Heart right ventricle (tissue), 16 donors: ENCODE measurements around the gene MEF2D. TPM values are rescaled to one million over a fixed set of nuclear protein-coding genes. Genes with fewer than 3 reads are reported as not detected.

Source experiments
- ATAC-seq, 8 donors: fragments of 200-7000 bp; cut with Tn5 transposase; one replicate each; pipeline ENCODE4 v1.9.1; 2020; ENCODE audit warnings: mild to moderate bottlenecking in 8 of 8, moderate library complexity in 8 of 8, moderate number of reproducible peaks in 1 of 8
- DNase-seq, 2 donors: peaks; one replicate each; pipeline ENCODE4 v3.0.0-alpha.2; 2020
- H3K27ac ChIP-seq, 10 donors: fragments of 200-600 bp; sonication (generic) in 2 of 10; one replicate each; pipeline versions ENCODE4 v1.5.0 to v1.8.0; 2020 to 2022; ENCODE audit warnings: mild to moderate bottlenecking in 3 of 10
- H3K27me3 ChIP-seq, 7 donors: fragments of 200-600 bp; one replicate each; pipeline ENCODE4 v1.8.0; 2021 to 2022; ENCODE audit warnings: mild to moderate bottlenecking in 2 of 7
- H3K36me3 ChIP-seq, 9 donors: fragments of 200-600 bp; sonication (generic) in 1 of 9; one replicate each; pipeline versions ENCODE4 v1.5.0 to v1.8.0; 2020 to 2022; ENCODE audit warnings: mild to moderate bottlenecking in 2 of 9
- H3K4me1 ChIP-seq, 9 donors: fragments of 200-600 bp; sonication (generic) in 1 of 9; one replicate each; pipeline versions ENCODE4 v1.5.0 to v1.8.0; 2020 to 2022; ENCODE audit warnings: mild to moderate bottlenecking in 4 of 9
- H3K4me3 ChIP-seq, 10 donors: fragments of 200-600 bp; sonication (generic) in 2 of 10; one replicate each; pipeline versions ENCODE4 v1.5.0 to v1.8.0; 2020 to 2022; ENCODE audit warnings: mild to moderate bottlenecking in 7 of 10, moderate library complexity in 2 of 10
- H3K9me3 ChIP-seq, 11 donors: fragments of 200-600 bp in 10 of 11; sonication (generic) in 2 of 11; one replicate each; pipeline versions ENCODE4 v1.5.0 to v1.8.0; 2013 to 2022; ENCODE audit warnings: mild to moderate bottlenecking in 2 of 11, control low read depth in 1 of 11, moderate library complexity in 1 of 11
- CTCF ChIP-seq, 9 donors: fragments of 200-600 bp; sonication (generic) in 2 of 9; IDR thresholded peaks; one replicate each; pipeline versions ENCODE4 v1.5.0 to v1.8.0; 2021 to 2022; ENCODE audit warnings: antibody characterized with exemption in 9 of 9, mild to moderate bottlenecking in 5 of 9, moderate library complexity in 1 of 9
- WGBS, 2 donors: extraction: QIAGEN DNeasy Blood & Tissue Kit; methylation state at CpG; one replicate each; pipeline ENCODE4 v1.1.7; 2013; ENCODE audit warnings: inconsistent platforms in 1 of 2; 5-methylcytosine and 5-hydroxymethylcytosine counted together
- intact Hi-C, 10 donors: fragments of 100-400 bp; cut with DNase I; formaldehyde crosslinking; loops; one replicate each; pipeline versions ENCODE4 v1.11.1 to v1.14.2; 2022
- polyA plus RNA-seq, 2 donors: library from polyadenylated mRNA; stranded (reverse); fragments of 200-250 nt; gene quantifications; one replicate each; pipeline ENCODE4 v1.2.3, GENCODE V29; 2013
- total RNA-seq, 10 donors: library from RNA; stranded (reverse); fragmentation: NEBNext Ultra II Directional in 3 of 10; extraction: Animal tissue kit (Norgen Biotek cat#: 25700) in 3 of 10; gene quantifications; one replicate each; pipeline versions ENCODE4 v1.2.1 to v1.2.4, GENCODE V29; 2021 to 2023
- donor health status: Arrhythmogenic right ventricular cardiomyopathy.
- donor health status: ischemic (EF 13 %, LVEDD 7.1; RV severe dilation, severe dysfunction).
- donor health status: healthy with polysubstance abuse.
- donor health status: DM: no; HTN: yes; CAD: no.
- donor health status: DM: no; HTN: no; CAD: no.
- donor health status: ischemic (EF 25% LVEDD 6.9; RV normal size, moderate dysfunction).
- donor health status: ischemic (EF 25% LVEDD 5.7; RV mildly dilated, moderate dysfunction).
- donor health status: healthy.
- donor health status: DM: yes; HTN: yes; CAD: no.
- donor health status: Ischemic cardiomyopathy.
- donor health status: ischemic (EF 35%, LVEDD 5.7; RV mildly dilated, moderate dysfunction).
- donor health status: nonischemic (EF 11% LVEDD 7.7; RV severe dilation, severe dysfunction).
- donor health status: DM: yes; HTN: yes; CAD: no.
- donor health status: PGD.
- donor health status: ischemic (EF 29% LVEDD 5.4; RV normal size, mild dysfunction).
- donor health status: nonischemic (EF 23%, LVEDD 6.1; RV moderate dilation, normal function).

MEF2D gene
- total and polyA plus RNA-seq, 12 donors: 31.6 to 127 (median 94.9) TPM

- ATAC-seq (no peak), DNase-seq (no peak)
- Histone ChIP-seq H3K4me3 (no peak overlapping the region), H3K9me3 (no peaks in the 10 kb centered on the region), H3K27me3 (no peaks in the 10 kb centered on the region), H3K36me3 (peaks cover 5 to 71% (median 35%) of the 10 kb centered on the region in 9 donors), H3K27ac (peak overlapping the region in 2 of 10 donors; percentile 24 to 41), H3K4me1 (peaks cover 49 to 100% (median 96%) of the 10 kb centered on the region in 9 donors)
- no peak for TF ChIP-seq CTCF (IDR thresholded peaks at IDR 0.05)
- WGBS, 2 donors: 87 to 90% methylated on average over 6 of the region's 6 CpGs
- intact Hi-C loops: loop anchor here in 2 of 10 donors (10.0 kb wide), 2 partner anchors 110 to 120 kb away; partner anchors contain the start of genes GPATCH4 (in 1 of the 2) and NAXE (in 1 of the 2)
Observed at GRCh38 chr1:156484480-156485058, 16.0 kb downstream of the MEF2D start.

GRCh38 chr1:156483397-156483796 is 17.2 kb downstream of the MEF2D start:
- H3K4me3 ChIP-seq: no peak overlapping the region
- H3K9me3 ChIP-seq: no peaks in the 10 kb centered on the region

GRCh38 chr1:156482276-156482675 is 18.3 kb downstream of the MEF2D start:
- peak overlapping the region in 3 of 10 donors; percentile 30 to 92 (median 38) for H3K27ac ChIP-seq
- 88 to 91% methylated on average over 19 of the region's 19 CpGs for WGBS, 2 donors
- no peaks in the 10 kb centered on the region for H3K27me3 ChIP-seq

More at GRCh38 chr1:156483397-156483796, 17.2 kb downstream of the MEF2D start:
- no peak for TF ChIP-seq CTCF (IDR thresholded peaks at IDR 0.05)
- Histone ChIP-seq H3K27me3 (no peaks in the 10 kb centered on the region), H3K4me1 (peaks cover 37 to 100% (median 94%) of the 10 kb centered on the region in 9 donors), H3K27ac (peak overlapping the region in 6 of 10 donors; percentile 4 to 41 (median 26)), H3K36me3 (peaks cover 5 to 78% (median 46%) of the 10 kb centered on the region in 9 donors)
- ATAC-seq: no peak
- no peak for DNase-seq
- 65 to 74% methylated on average over 2 of the region's 2 CpGs for WGBS, 2 donors
- intact Hi-C loops: loop anchor here in 2 of 10 donors (10.0 kb wide), 2 partner anchors 111 to 121 kb away; partner anchors contain the start of genes GPATCH4 (in 1 of the 2) and NAXE (in 1 of the 2)

More at GRCh38 chr1:156482276-156482675, 18.3 kb downstream of the MEF2D start:
- Histone ChIP-seq H3K36me3 (peaks cover 5 to 80% (median 55%) of the 10 kb centered on the region in 9 donors), H3K4me3 (no peak overlapping the region), H3K4me1 (peaks cover 38 to 100% (median 94%) of the 10 kb centered on the region in 9 donors), H3K9me3 (no peaks in the 10 kb centered on the region)
- intact Hi-C loops: loop anchor here in 2 of 10 donors (10.0 kb wide), 2 partner anchors 113 to 123 kb away; partner anchors contain the start of genes GPATCH4 (in 1 of the 2) and NAXE (in 1 of the 2)
- DNase-seq: no peak
- ATAC-seq: no peak
- no peak for TF ChIP-seq CTCF (IDR thresholded peaks at IDR 0.05)
